ENCODE results near the gene RGS7.

- no peak for TF ChIP-seq CTCF (IDR thresholded peaks at IDR 0.05)
- no peak for TF ChIP-seq POLR2A (IDR thresholded peaks at IDR 0.05; ENCODE audit: low read depth)
- TF ChIP-seq POLR2AphosphoS5 (IDR thresholded peaks at IDR 0.05): no peak
- TF ChIP-seq EP300 (IDR thresholded peaks at IDR 0.05): no peak
Observed at GRCh38 chr1:241163363-241163762, 193.6 kb downstream of the RGS7 start.

Measured in esophagus muscularis mucosa (tissue), 4 donors.